Prostate gland (tissue), 2 donors: ENCODE results near the gene PRRT4. TPM values are rescaled to one million over a fixed set of nuclear protein-coding genes. Genes with fewer than 3 reads are reported as not detected.

Source experiments
- DNase-seq: peaks from one replicate; pipeline ENCODE4 v3.0.0-alpha.2; 2019; ENCODE audit warnings: low spot score
- H3K27ac ChIP-seq, 2 donors: fragments of 200-600 bp; sonication (generic); 2 replicates each; pipeline ENCODE4 v1.5.1; 2017 to 2019
- H3K27me3 ChIP-seq: fragments of 200-600 bp; sonication (generic); replicated peaks from 2 replicates; pipeline ENCODE4 v1.5.1; 2019; ENCODE audit not compliant: insufficient read depth
- H3K36me3 ChIP-seq, 2 donors: fragments of 200-600 bp; sonication (generic); 1 replicate in 1 of 2; 2 replicates in 1 of 2; pipeline versions ENCODE4 v1.5.1 to v1.8.1; 2017 to 2019
- H3K4me1 ChIP-seq: fragments of 200-600 bp; sonication (generic); replicated peaks from 2 replicates; pipeline ENCODE4 v1.5.1; 2019
- H3K4me3 ChIP-seq, 2 donors: fragments of 200-600 bp; sonication (generic); 2 replicates each; pipeline ENCODE4 v1.5.1; 2017 to 2019
- H3K9me3 ChIP-seq: fragments of 200-600 bp; sonication (generic); 2 replicates; pipeline ENCODE4 v1.5.1; 2017
- CTCF ChIP-seq, 4 experiments: fragments of 200-600 bp in 2 of 4; fragments of 450-650 bp in 2 of 4; sonication (generic) in 2 of 4; IDR thresholded peaks; 1 replicate in 3 of 4; 2 replicates in 1 of 4; pipeline ENCODE4 v1.5.1; 2016 to 2019; ENCODE audit warnings: antibody characterized with exemption in 4 of 4, mild to moderate bottlenecking in 2 of 4, moderate library complexity in 2 of 4
- POLR2A ChIP-seq: fragments of 450-650 bp; IDR thresholded peaks from one replicate; pipeline ENCODE4 v1.6.1; 2016; ENCODE audit warnings: antibody characterized with exemption, mild to moderate bottlenecking
- POLR2AphosphoS5 ChIP-seq: sonication (generic); formaldehyde crosslinking; IDR thresholded peaks from one replicate; pipeline ENCODE4 v1.6.1; 2017; ENCODE audit warnings: antibody characterized with exemption
- WGBS: methylation state at CpG from one replicate; pipeline ENCODE4 v1.1.5; 2018; 5-methylcytosine and 5-hydroxymethylcytosine counted together
- intact Hi-C: fragments of 100-400 bp; cut with DNase I; formaldehyde crosslinking; loops from one replicate; pipeline ENCODE4 v1.14.2; 2022
- total RNA-seq, 2 donors: library from RNA; depleted of rRNA; stranded (reverse); fragments of >200 nt; gene quantifications; one replicate each; pipeline ENCODE4 v1.1.0, GENCODE V29; 2016

Gene PRRT4
- total RNA-seq, 2 donors from 2014 or later = 0.05 to 1.2 TPM

GRCh38 chr7:128366300-128366699 is 4.8 kb upstream of the PRRT4 start:
- no peak for DNase-seq
- Histone ChIP-seq H3K9me3 (no peaks in the 10 kb centered on the region), H3K27me3 (peaks cover 3% of the 10 kb centered on the region), H3K36me3 (no peaks in the 10 kb centered on the region), H3K27ac (no peak overlapping the region), H3K4me3 (no peak overlapping the region), H3K4me1 (no peaks in the 10 kb centered on the region)
- TF ChIP-seq POLR2A (no peak), CTCF (IDR thresholded peaks at IDR 0.05) (no peak), POLR2AphosphoS5 (no peak)
- intact Hi-C loops = no loop called here
- 50% methylated on average over 1 of the region's 1 CpG for WGBS

GRCh38 chr7:128365432-128365831 is 3.9 kb upstream of the PRRT4 start:
- WGBS = 88% methylated on average over 2 of the region's 2 CpGs
- no peak overlapping the region for H3K4me3 ChIP-seq
- peaks cover 3% of the 10 kb centered on the region for H3K27me3 ChIP-seq
- no peaks in the 10 kb centered on the region for H3K36me3 ChIP-seq
- no peak overlapping the region for H3K27ac ChIP-seq
- no peaks in the 10 kb centered on the region for H3K4me1 ChIP-seq
- no peak for DNase-seq
- no peaks in the 10 kb centered on the region for H3K9me3 ChIP-seq
- TF ChIP-seq CTCF (IDR thresholded peaks at IDR 0.05) (no peak), POLR2AphosphoS5 (no peak), POLR2A (no peak)
- intact Hi-C loops = no loop called here

GRCh38 chr7:128364166-128364870 is 2.8 kb upstream of the PRRT4 start:
- no peak for TF ChIP-seq CTCF (IDR thresholded peaks at IDR 0.05)
- no peak for TF ChIP-seq POLR2A
- no peak for TF ChIP-seq POLR2AphosphoS5
- no peak for DNase-seq
- H3K27ac ChIP-seq = no peak overlapping the region
- H3K27me3 ChIP-seq = peaks cover 3% of the 10 kb centered on the region
- H3K4me3 ChIP-seq = no peak overlapping the region
- no peaks in the 10 kb centered on the region for H3K4me1 ChIP-seq
- intact Hi-C loops = no loop called here
- 73% methylated on average over 4 of the region's 4 CpGs for WGBS
- no peaks in the 10 kb centered on the region for H3K9me3 ChIP-seq
- no peaks in the 10 kb centered on the region for H3K36me3 ChIP-seq

GRCh38 chr7:128363261-128363721 is 1.8 kb upstream of the PRRT4 start:
- TF ChIP-seq CTCF (IDR thresholded peaks at IDR 0.05) = no peak
- no peak for TF ChIP-seq POLR2AphosphoS5
- TF ChIP-seq POLR2A = no peak
- intact Hi-C loops = no loop called here
- Histone ChIP-seq H3K4me1 (no peaks in the 10 kb centered on the region), H3K4me3 (no peak overlapping the region), H3K36me3 (no peaks in the 10 kb centered on the region), H3K9me3 (no peaks in the 10 kb centered on the region), H3K27me3 (peaks cover 3% of the 10 kb centered on the region), H3K27ac (no peak overlapping the region)
- no peak for DNase-seq
- WGBS = 81% methylated on average over 6 of the region's 6 CpGs

GRCh38 chr7:128362670-128363069 is 1.2 kb upstream of the PRRT4 start:
- no peaks in the 10 kb centered on the region for H3K4me1 ChIP-seq
- TF ChIP-seq POLR2A (no peak), CTCF (IDR thresholded peaks at IDR 0.05) (no peak), POLR2AphosphoS5 (no peak)
- no peaks in the 10 kb centered on the region for H3K9me3 ChIP-seq
- peaks cover 3% of the 10 kb centered on the region for H3K27me3 ChIP-seq
- no peaks in the 10 kb centered on the region for H3K36me3 ChIP-seq
- DNase-seq = no peak
- H3K4me3 ChIP-seq = no peak overlapping the region
- no peak overlapping the region for H3K27ac ChIP-seq
- intact Hi-C loops = no loop called here
- 74% methylated on average over 4 of the region's 4 CpGs for WGBS
